ENCODE data around the gene GATAD2B.
"Not testable (repeated sequence)": the region's sequence is repeated elsewhere in the genome, so short reads cannot be mapped to it uniquely, and the experiment has no call there.

The GATAD2B gene

DNA sequence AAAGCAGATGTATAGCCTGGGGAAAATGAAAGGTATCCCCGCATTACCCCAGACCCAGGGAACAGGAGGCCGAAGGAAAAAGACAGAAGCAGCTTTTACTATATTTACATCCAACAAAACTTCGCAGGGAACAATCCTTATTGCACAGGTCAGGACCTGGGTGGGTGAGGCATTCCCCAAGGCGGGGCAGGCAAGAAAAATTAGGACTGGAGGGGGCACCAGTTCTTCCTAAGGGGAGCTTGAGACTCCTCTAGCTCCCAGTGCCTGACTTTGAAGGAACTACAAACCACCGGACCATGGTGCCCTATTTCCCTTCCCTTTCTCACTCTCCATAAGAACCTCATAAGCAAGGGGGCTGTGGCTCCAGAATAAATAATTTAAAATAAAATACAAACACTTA, 6.7 kb upstream of the GATAD2B start:
- no peak for DNase-seq

DNA sequence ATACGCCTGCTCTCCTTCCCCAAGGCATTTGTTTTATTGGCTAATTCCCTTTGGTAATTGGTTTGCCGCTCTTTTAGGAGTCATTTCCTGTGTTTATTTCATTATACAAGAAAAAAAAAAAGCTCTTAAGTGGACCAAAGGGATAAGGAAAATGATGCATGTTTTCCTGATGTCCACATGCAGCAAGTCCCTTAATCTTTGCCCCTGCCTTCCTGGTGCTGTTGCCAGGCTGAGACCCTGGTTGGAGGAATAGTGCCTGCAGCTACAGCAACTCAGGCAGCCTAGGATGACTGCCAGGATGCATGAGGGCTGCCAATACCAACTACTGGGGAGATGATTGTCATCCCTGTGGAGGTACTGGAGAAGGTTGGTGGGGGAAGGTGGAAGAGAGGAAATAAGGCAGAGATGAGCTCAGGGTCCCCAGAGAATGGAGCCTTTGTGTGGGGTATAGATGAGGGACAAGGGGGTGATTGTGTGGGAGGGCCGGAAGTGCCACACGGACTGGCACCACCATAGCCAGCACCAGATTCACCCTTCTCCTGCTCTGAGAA, 6.1 kb upstream of the GATAD2B start:
- DNase-seq: no peak

DNA sequence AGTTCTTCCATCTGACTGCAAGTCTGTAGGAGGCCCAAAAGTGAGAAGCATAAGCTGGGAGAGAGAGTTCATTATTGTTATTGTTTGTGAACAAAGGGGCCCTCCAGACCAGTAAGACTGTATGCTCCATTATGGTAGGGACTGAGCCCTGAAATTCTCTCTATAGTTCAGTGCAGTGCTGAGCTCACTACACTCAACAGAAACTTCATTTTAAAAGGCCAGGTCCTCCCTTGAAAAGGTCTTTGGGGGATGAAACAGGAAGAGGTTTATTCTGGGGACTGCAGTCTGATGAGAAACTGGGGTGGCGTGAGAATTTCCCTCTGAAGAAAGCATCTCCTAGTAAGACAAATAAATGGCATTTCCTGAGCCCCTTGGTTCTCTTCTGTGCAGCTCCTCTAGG, 5.5 kb upstream of the GATAD2B start:
- DNase-seq: no peak

DNA sequence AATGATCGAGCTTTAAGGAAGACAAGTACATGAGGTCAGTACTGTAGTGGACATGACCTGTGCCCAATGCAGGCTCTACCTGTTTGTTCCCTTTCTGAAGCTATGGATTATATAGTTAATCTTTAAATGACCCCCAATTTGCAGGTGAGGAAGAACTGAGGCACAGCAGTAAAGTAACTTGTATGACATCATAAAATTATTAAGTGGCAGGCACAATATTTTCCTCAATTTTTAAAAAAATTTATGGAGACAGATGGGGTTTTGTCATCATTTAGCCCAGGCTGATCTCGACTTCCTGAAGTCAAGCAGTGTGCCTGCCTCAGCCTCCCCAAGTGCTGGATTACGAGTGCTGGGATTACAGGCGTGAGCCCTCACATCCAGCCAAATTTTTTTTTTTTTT, 3.6 kb upstream of the GATAD2B start:
- DNase-seq: no peak

DNA sequence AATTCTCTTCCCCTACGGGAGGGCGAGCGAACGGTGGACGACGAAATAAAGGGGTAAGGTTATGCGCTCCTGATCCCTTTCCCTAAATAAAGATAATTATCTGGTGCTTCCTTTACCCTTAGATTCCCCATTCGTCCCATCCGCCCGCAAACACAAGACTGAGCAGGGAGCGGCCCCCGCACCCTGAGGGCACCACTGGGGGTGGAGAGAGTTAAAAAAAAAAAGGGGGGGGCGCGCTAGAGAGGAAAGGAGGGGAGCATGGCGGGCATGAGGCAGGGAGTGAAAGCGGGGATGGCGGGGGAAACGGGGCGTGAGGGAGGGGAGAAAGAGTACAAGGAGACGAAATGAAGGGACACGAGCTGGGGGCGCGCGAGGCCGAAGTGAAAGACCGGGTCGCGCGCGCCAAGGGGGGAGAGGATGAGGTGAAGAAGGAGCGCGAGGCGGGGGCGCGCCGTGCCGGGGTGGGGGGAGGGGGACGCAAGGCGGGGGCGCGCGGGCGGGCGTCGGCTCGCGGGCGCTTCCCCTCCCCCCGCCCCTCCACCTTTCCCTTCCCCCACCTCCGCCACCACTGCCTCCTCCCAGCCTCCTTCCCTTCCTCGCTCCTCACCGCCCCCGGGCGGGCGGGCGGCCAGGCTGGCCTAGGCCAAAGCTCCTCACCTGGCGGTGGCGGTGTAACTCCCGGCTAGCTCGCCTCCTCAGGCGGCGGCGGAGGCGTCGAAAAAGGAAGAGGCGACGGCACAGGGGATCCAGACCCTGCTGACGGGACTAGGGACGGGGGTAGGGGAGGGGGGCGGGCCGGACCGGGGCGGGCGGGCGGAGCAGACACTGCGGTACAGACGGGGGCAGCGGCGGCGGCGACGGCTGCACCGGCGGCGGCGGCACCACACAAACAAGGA, 448 bp downstream of the GATAD2B start:
- DNase-seq: no peak

DNA sequence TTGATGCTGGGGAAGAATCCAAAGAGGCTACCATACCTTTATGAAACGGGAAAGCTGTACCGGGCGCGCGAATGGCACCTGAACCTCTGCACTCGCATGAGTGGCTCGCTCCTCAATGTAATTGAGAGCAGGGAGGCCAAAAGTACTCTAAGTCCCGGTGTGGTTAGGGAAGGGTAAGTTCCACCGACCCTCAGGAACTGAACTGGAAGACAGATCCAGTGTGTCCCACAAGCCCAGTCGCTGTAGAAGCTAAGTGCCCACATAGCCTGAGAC, 1.0 kb downstream of the GATAD2B start:
- no peak for DNase-seq

DNA sequence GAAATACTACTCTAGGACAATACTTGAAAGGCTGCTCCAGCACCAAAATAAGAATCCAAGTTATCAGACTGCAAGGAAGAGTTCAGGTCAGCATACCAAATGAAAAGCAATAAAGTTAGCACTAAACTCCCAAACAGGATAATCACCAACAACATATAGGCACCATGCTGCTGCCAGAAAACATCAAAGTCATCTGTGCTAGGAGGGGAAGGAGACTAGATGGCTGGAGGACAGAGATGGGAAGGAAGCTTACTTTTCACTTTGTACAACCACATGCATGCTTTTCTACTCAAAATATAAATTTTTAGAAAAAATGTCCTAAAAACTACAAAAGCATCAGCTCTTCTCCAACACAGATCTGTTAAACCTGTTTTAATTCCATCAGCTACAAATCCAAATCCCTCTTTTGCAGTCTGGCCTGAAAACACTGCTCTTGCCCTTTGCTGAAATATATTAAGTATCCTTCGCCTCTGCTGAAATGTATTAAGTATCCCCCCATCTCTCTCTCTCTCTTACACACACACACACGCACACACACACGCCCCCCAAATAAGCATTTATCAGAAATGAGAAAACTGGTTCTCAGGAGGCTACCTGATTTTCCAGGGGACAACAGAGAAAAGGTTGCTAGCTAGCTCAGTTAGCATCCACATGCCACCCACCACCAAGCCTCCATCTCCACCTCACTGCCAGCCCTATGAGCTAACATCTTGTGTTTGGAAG, 1.5 kb downstream of the GATAD2B start:
- no peak for DNase-seq

DNA sequence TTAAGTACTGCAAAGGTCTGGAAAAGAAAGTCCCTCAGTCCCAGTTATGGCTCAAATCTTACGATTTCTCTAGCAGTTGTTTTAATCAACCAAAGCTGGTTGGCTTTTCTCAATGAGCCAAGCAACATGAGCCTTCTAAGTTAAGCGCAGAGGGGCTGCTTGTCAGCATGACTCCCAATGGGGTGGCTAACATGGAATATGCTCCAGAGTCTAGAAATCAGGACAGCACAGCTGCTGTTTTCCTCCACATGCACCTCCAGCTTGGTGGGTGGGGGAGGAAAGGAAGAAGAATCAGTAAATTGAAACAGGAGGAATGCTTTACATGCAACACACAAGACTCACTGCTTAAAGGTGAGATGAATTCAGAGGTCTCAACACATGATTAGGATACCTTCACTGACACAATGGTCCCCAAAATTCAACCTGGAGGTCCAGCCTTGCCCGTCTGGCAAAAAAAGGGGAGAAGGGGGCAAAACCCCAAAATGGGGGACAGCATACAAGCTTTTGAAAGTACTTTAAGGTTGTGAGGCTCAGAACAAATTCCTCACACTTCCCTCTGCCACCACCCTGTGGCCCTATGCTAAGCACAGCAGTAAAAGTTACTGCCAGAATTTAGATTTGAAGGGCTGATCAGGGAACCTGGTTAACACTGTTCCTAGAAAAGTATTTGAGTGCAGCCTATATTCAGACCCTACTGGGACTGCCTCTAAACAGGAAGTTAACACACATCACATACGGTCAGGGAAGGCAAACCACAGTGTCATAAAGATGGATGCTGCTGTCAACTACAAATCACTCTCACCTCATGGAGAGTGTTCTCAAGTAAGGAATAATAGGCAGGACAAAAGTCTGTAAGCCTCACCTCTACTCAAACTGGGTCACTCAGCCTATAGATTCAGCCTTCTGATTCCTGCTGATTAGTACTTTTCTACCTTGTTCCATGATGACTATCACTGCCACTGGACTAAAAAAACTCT, 2.6 kb downstream of the GATAD2B start:
- peak; percentile 53 for DNase-seq

DNA sequence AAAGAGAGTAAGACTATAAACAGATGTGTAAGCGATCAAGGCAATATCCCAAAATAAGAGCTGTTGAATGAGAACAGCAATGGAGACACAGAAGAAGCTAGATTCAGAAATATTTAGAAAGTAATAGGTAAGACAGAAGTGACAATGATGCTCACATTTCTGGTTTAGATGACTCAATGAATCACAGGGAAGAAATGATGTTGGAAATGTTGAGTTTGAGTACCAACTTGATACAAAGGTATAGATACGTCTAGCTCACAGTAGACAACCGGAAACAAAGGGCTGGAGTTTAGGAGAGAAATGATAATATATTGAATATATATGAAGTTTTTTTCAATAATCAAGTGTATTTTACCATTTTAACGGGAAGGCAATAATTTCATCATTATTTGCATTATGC, 6.5 kb downstream of the GATAD2B start:
- no peak for DNase-seq

DNA sequence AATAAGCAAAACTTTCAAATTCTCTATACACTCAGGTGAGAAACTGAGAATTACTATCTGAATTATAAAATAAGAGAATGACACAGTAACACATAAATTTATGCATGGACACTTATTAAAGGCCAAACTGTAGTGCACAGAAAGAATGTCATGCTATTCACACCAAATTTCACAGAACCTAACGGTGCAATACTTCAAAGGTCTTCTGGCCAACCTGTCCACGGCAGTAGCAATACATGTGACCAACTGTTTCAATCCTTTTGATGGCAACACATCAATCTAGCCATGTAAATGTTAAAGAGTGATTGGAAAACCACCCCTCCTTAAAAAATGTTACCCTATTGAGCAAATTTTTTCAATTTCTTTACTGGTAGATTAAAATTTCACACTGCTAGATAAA, 10.4 kb downstream of the GATAD2B start:
- DNase-seq: no peak

DNA sequence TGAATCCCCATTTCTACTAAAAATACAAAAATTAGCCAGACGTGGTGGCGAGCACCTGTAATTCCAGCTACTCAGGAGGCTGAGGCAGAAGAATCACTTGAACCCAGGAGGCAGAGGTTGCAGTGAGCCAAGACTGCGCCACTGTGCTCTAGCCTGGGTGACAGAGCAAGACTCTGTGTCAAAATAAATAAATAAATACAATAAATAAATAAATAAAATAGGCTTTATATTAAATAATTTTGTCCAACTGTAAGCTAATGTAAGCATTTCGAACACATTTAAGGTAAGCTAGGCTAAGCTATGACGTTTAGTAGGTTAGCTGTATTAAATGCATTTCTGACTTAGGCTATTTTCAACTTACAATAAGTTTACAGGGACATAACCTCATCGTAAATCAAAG, 12.2 kb downstream of the GATAD2B start:
- DNase-seq: not testable (repeated sequence)

DNA sequence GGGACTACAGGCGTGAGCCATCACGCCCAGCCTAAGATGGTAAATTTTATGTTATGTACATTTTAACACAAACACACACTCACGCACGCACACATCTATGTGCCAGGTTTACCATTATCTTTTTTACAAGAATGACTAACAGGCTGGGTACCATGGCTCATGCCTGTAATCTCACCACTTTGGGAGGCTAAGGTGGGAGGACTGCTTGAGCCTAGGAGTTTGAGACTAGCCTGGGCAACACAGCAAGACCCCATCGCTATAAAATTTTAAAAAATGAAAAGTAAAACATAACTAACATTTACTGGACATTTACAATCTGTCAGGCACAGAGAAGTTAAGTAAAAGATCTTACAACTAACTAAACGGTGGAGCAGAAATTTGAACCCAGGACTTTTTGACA, 14.7 kb downstream of the GATAD2B start:
- no peak for DNase-seq

DNA sequence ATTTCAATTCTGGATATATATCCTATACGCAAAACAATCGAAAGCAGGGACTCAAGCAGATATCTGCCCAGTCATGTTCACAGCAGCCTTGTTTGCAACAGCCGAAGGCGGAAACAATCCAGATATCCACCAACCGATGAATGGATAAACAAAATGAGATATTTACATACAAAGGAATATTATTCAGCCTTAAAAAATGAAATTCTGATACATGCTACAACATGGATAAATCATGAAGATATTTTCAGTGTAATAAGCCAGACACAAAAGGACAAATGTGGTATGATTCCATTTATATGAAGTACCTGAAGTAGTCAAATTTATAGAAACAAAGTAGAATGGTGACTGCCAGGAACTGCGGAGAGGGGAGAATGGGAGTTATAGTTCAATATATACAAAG, 15.6 kb downstream of the GATAD2B start:
- DNase-seq: no peak

DNA sequence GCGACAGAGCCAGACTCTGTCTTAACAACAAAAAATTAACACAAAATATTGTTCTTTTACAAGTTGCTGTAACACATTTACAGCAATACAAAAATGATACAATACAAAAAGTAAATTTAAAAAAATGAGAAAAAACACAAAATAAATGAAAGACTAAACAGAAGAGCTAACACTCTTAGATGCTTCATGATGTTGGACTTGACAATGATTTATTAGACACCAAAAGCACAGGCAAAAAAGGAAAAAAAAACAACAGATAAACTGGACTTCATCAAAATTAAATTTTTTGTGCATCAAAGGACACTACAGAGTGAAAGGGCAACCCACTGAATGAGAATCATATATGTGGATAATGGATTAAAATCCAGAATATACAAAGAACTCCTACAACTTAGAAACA, 16.4 kb downstream of the GATAD2B start:
- DNase-seq: no peak

DNA sequence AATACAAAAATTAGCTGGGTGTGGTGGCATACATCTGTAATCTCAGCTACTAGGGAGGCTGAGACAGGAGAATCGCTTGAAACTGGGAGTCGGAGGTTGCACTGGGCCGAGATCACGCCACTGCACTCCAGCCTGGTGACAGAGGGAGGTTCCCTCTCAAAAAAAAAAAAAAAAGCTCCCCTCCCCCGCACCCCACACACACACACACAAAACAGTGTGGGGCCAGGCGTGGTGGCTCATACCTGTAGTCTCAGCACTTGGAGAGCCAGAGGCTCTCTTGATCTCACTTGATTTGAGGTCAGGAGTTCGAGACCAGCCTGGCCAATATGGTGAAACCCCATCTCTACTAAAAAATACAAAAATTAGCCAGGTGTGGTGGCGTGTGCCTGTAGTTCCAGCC, 16.9 kb downstream of the GATAD2B start:
- not testable (repeated sequence) for DNase-seq

DNA sequence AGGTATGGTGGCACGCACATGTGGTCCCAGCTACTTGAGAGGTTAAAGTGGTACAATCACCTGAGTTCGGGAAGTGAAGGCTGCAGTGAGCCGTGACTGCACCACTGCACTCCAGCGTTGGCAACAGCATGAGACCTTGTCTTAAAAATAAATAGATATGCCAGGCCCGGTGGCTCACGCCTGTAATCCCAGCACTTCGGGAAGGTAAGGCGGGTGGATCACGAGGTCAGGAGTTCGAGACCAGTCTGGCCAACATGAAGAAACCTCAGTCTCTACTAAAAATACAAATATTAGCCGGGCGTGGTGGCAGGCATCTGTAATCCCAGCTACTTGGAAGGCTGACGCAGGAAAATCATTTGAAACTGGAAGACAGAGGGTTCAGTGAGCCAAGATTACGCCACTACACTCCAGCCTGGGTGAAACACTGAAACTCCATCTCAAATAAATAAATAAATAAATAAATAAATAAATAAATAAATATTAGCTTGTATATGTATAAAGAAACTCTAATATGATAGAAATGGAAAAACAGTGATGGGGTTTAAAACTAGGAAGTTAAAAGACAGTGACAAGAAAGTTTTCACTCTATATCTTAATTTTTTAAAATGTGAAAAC, 18.8 kb downstream of the GATAD2B start:
- no peak for DNase-seq

DNA sequence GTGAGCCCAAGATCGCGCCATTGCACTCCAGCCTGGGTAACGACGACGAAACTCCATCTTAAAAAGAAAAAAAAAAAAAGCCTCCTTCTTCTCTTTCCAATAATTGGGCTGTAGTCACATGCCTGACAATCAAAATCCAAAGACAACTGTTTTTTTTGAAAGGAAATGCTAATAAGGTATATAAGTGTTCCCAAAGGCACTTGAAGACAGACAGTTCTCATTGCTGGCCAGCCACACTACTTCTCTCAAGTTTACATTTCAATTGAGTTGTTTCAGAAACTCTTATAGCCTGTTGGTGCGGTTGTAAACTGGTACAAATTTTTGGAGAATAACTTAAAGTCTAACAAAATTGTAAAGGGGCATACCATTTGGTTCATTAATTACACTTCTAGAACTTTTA, 23.3 kb downstream of the GATAD2B start:
- no peak for DNase-seq

DNA sequence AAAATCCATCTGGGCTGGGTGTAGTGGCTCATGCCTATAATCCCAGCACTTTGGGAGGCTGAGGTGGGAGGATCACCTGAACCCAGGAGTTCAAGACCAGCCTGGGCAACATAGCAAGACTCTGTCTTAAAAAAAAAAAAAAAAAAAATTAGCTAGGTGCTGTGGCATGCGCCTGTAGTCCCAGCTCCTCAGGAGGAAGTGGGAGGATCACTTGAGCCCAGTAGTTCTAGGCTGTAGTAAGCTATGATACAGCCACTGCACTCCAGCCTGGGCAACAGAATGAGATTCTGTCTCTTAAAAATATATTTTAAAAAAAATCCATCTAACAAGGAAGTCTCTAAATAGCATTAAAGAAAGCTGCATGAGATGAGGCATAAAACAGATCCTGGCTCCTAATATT, 26.9 kb downstream of the GATAD2B start:
- DNase-seq: not testable (repeated sequence)

DNA sequence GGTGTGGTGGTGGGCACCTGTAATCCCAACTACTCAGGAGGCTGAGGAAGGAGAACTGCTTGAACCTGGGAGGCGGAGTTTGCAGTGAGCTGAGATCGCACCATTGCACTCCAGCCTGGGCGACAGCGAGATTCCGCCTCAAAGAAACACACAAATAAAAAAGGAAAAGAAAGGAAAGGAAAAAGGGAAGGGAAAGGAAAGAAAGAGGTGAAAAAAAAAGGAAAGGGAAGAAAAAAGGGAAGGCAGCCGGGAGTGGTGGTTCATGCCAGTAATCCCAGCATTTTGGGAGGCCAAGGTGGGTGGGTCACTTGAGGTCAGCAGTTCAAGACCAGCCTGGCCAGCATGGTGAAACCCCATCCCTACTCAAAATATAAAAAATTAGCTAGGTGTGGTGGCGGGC, 31.7 kb downstream of the GATAD2B start:
- DNase-seq: not testable (repeated sequence)

DNA sequence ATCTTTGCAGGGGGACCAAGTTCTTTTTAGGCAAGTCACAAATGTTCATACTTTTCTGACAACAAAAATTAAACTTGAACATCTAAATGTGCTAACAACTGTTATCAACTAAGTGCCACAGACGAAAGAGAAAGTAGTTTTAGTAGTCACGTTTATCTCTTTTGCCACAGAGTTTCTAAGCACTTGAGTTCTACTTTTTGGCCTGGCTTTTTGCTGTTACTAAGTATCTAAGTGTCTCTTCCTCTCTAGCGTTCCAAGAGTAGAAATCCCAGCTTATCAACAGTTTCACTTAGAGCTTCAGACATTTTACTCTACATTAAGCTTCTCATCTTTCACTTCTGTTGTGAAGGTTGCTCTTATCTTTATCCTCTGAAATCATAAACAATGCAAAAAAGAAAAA, 34.2 kb downstream of the GATAD2B start:
- DNase-seq: no peak

DNA sequence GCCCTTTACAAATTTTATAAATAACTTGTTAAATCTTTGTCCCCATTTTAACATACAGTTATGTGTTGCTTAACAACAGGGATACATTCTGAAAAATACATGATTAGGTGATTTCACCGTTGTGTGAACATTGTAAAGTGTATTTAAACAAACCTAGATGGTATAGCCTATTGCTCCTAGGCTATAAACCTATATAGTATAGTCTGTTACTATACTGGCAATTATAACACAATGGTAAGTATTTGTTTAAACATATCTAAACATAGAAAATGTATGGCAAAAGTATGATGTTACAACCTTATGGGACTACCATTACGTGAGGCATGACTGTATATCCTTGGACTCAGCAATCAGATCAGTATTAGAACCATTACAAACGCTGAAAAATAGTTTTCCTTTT, 36.6 kb downstream of the GATAD2B start:
- DNase-seq: no peak

DNA sequence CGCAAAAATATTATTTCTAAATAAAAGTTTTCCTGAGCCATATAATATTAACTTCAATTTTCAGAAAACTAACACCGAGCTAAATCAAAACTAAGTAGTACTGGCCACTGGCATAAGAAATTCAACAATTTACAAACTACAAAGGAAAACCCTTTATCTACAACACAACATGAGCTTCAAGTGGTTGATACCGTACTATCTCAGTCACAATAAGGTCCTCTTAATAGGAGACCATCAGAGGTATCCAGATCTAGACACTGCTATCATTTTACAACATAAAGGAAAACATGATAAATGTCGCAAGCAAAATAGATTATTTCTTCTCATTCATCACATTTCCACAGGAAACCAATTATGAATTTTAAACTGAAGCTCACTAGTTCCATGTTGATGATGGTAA, 39.5 kb downstream of the GATAD2B start:
- DNase-seq: no peak

Measured in CD4-positive, alpha-beta T cell treated with Interleukin-4 for 4 hours (primary cell).